Measurements from ENCODE around the gene DCST2. TPM values are rescaled to one million over a fixed set of nuclear protein-coding genes. Genes with fewer than 3 reads are reported as not detected.

The DCST2 gene
- total RNA-seq, 4 donors from 2014 or later: 0.34 to 3.7 (median 2.6) TPM; not detected in 1

DNA sequence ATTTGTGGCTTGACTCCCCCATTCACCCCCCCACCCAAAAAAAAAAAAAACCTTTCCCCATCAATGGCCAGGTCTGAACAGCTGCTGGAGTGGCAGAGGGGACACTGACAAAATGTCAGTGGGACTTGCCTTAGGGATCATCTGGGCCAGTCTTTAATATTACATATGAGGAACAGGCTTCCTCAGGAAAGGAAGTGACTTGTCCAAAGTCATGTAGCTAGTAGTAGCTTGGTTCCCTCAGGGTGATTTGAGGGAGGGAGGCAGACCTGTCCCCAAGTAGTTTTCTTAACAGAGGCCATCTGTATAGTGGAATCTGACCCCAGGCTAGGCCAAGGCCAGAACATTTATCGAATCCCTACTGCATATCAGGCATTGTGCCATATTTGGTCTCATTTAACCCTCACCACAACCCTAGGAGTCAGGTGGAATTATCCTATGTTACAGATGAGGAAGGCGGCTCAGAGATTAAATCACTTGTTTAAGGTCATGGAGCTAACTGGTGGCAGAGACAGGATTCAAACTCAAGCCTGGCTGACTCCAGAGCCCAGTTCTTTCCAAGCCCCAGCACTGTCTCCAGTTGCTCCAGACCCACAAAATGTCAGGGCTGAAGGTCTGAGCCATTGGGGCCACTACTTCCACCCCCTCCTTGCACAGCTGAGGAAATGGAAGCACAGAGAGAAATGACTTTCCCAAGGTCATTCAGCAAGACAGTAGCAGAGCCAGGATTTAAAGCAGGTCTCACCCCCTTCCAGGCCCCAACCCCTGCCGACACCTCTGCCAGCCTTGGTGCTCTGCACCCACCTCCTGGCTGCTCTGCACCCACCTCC is 20.6 kb downstream of the DCST2 start:
- no peak for TF ChIP-seq CTCF (IDR thresholded peaks at IDR 0.05; ENCODE audit: low read depth)

- no peak for TF ChIP-seq CTCF (IDR thresholded peaks at IDR 0.05; ENCODE audit: low read depth)
These were observed 21.5 kb downstream of the DCST2 start for GRCh38 chr1:155012026-155012546.

DNA sequence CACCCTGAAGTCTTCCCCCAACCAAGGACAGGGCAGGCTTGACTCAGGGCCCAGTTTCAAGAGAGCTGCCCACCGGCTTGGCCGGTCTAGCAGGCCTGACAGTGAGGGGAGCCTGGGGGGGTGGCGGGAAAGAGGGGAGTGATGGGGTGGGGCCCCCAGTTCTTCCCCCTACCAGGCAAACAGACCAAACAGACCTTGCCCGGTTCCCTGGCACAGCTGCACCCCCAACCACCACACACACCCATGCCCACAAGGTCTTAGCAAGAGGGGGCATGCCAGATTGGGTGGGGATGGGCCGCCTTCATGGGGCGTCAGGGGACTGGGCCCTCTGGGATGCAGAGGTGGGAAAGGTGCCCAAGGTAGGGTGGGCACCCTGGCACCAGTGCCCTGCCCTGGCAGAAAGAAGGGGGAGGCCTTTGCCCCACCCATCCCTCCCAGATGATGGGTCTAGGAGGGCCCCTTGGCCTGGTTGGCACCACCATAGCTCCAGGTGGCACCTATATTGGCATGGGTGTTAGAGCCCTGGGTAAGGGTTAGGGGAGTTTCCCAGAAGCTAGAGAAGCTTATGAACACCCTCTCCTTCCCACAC is 22.1 kb downstream of the DCST2 start:
- TF ChIP-seq CTCF (IDR thresholded peaks at IDR 0.05; ENCODE audit: low read depth): no peak

- no peak for TF ChIP-seq CTCF (IDR thresholded peaks at IDR 0.05; ENCODE audit: low read depth)
These were observed 22.6 kb downstream of the DCST2 start for GRCh38 chr1:155011004-155011416.

DNA sequence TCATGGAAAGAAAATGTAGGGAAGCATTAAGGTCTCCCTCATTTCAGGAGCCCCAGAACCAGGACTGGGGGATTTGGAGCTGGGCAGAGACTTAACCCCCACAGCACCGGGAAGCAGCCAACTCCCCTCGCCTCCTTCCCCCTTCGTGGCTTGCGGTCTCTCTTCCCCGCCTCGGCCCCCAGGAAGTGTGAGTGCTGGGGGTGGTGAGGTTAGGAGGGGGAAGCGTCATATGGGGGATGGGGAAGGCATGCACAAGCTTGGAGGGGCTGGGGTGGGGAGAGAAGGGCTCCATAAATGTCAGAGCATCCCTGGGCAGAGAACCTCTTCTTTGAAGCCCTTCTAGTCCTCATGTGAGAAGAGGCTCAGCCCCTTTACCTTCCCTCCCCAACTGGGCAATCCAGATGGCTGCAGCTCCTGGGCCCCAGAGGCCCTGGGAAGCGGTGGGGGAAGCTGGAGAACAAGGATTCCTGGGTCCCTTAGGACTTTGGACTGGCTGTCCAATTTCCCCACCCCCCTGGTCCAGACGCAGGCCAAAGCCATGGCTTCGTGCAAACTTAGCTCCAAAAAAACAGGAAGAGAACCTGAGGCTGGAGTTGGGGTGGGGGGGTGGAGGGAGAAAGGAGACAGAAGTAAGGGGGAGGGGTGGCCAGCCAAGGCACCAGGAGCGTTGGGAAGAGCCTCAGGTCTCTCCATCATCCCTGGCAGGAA is 23.2 kb downstream of the DCST2 start:
- no peak for TF ChIP-seq CTCF (IDR thresholded peaks at IDR 0.05; ENCODE audit: low read depth)

- TF ChIP-seq CTCF (IDR thresholded peaks at IDR 0.05; ENCODE audit: low read depth): no peak
These were observed 23.8 kb downstream of the DCST2 start for GRCh38 chr1:155009742-155010141.

DNA sequence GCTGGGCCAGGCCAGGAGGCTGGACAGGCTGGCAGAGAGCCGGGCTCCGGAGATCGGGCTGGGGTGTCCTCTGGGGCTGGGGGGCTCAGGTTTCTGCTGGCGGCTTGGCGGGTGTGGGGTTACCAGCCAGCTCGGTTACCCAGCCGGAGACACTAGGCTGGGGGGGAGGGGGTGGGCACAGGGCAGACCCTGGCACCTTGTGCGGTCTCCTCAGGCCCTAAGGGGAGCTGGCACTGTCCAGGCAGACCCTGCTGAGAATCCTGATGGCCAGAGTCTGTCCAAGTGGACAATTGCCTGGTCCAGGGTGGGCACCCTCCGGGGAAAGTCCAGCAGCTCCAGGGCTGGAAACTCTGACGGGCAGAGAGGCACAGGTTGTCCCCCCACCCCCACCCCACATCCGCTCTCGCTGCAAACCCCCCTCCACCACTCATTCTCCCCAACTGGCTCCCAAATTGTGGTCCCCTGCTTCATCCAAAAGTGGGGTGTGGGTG is 24.3 kb downstream of the DCST2 start:
- no peak for TF ChIP-seq CTCF (IDR thresholded peaks at IDR 0.05; ENCODE audit: low read depth)

All from subcutaneous adipose tissue (tissue), 4 donors.